OCI-LY7 (cell line): Measurements from ENCODE around the gene CCDC57. TPM values are rescaled to one million over a fixed set of nuclear protein-coding genes. Genes with fewer than 3 reads are reported as not detected.
"Not testable (repeated sequence)": the region's sequence is repeated elsewhere in the genome, so short reads cannot be mapped to it uniquely, and the experiment has no call there.

Source experiments
- BruUV-seq: library from RNA; stranded (reverse); fragments of 400-500 nt; replicated peaks from 2 replicates; lab custom pipeline; 2021; lab: Mats Ljungman, UMichigan
- CTCF ChIA-PET: fragments of 300-600 bp; sonication (Branson Sonifier 250); formaldehyde crosslinking; loops from one replicate; lab custom pipeline; 2022; ENCODE audit warnings: antibody characterized with exemption; ENCODE audit not compliant: unreplicated experiment; lab: Charles Lee
- POLR2A ChIA-PET: fragments of 300-600 bp; sonication (Branson Sonifier 250); formaldehyde crosslinking; loops from one replicate; lab custom pipeline; 2022; ENCODE audit warnings: antibody characterized with exemption; lab: Charles Lee
- DNase-seq: peaks from one replicate; pipeline ENCODE4 v3.0.0-alpha.2; 2015; ENCODE audit warnings: low spot score
- H2AFZ ChIP-seq: fragments of 200-600 bp; sonication (generic), shearing (Covaris generic); 2 replicates; pipeline ENCODE4 v1.6.1; 2014; ENCODE audit warnings: mild to moderate bottlenecking, antibody characterized with exemption, low read length, moderate library complexity
- H3K27ac ChIP-seq: fragments of 200-600 bp; sonication (generic); 2 replicates; pipeline ENCODE4 v1.5.1; 2014; ENCODE audit warnings: mixed run types, low read depth, mild to moderate bottlenecking, moderate library complexity, low read length, inconsistent platforms; ENCODE audit not compliant: poor library complexity, severe bottlenecking
- H3K36me3 ChIP-seq: fragments of 200-600 bp; sonication (generic); 2 replicates; pipeline ENCODE4 v1.6.1; 2014; ENCODE audit warnings: mild to moderate bottlenecking, antibody characterized with exemption, low read length, moderate library complexity, mixed read lengths; ENCODE audit not compliant: insufficient read depth
- H3K4me1 ChIP-seq: fragments of 200-600 bp; sonication (generic); 2 replicates; pipeline ENCODE4 v1.5.1; 2014; ENCODE audit warnings: mild to moderate bottlenecking, low read length; ENCODE audit not compliant: insufficient read depth, poor library complexity, severe bottlenecking
- H3K4me2 ChIP-seq: fragments of 200-600 bp; sonication (generic); 2 replicates; pipeline ENCODE4 v1.6.1; 2014; ENCODE audit warnings: mild to moderate bottlenecking, low read length
- H3K4me3 ChIP-seq: fragments of 200-600 bp; sonication (generic); 2 replicates; pipeline ENCODE4 v1.5.1; 2014; ENCODE audit warnings: mild to moderate bottlenecking, low read depth, low read length; ENCODE audit not compliant: poor library complexity, severe bottlenecking
- H3K79me2 ChIP-seq: fragments of 200-600 bp; sonication (generic); 2 replicates; pipeline ENCODE4 v1.6.1; 2016; ENCODE audit warnings: low read depth, mild to moderate bottlenecking, low read length, moderate library complexity, mixed read lengths; ENCODE audit not compliant: insufficient read depth
- H3K9me2 ChIP-seq: fragments of 200-600 bp; sonication (generic); 2 replicates; pipeline ENCODE4 v1.6.1; 2016; ENCODE audit warnings: mild to moderate bottlenecking, low read length, mixed read lengths; ENCODE audit not compliant: insufficient read depth
- H3K9me3 ChIP-seq: fragments of 200-600 bp; sonication (generic); 2 replicates; pipeline ENCODE4 v1.6.1; 2014; ENCODE audit warnings: mild to moderate bottlenecking, mixed run types, low read length, mixed read lengths
- H4K20me1 ChIP-seq: fragments of 200-600 bp; sonication (generic); 2 replicates; pipeline ENCODE4 v1.6.1; 2014; ENCODE audit warnings: mild to moderate bottlenecking, antibody characterized with exemption, low read length, moderate library complexity, mixed read lengths; ENCODE audit not compliant: insufficient read depth
- CTCF ChIP-seq: fragments of 200-600 bp; sonication (generic); conservative IDR thresholded peaks from 2 replicates; pipeline ENCODE4 v1.5.1; 2014; ENCODE audit warnings: mild to moderate bottlenecking, antibody characterized with exemption, low read length, moderate library complexity, mixed read lengths
- EZH2phosphoT487 ChIP-seq: fragments of 200-600 bp; sonication (generic); IDR thresholded peaks from 2 replicates; pipeline ENCODE4 v1.6.1; 2018; ENCODE audit warnings: low read depth, borderline replicate concordance, mild to moderate bottlenecking, mixed run types, antibody characterized with exemption, low read length, moderate library complexity, mixed read lengths
- intact Hi-C: fragments of 100-400 bp; cut with micrococcal nuclease; formaldehyde crosslinking; loops from one replicate; pipeline ENCODE4 v1.10.0; 2022; ENCODE audit not compliant: unreplicated experiment
- total RNA-seq, 2 experiments: library from RNA; depleted of rRNA in 1 of 2; stranded (reverse); fragments of >200 nt in 1 of 2; shearing (Covaris generic) in 1 of 2; gene quantifications; 2 replicates each; pipeline ENCODE4 v1.2.3, GENCODE V29; 2014 to 2022

CCDC57 gene
- total RNA-seq, 2 experiments from 2014 or later = 34.5 to 58.7 TPM

- no peaks in the 10 kb centered on the region for H3K4me1 ChIP-seq
- ChIA-PET CTCF (interaction anchor here (0.6 to 1.3 kb wide), 2 partner anchors 9 to 108 kb away, joined by 3 to 4 read pairs; partner anchors contain the start of gene DCXR), POLR2A (no interaction called here)
- no peak overlapping the region for H3K4me3 ChIP-seq
- TF ChIP-seq CTCF (no peak), EZH2phosphoT487 (no peak)
- intact Hi-C loops = no loop called here
- no peaks in the 10 kb centered on the region for H4K20me1 ChIP-seq
- H3K36me3 ChIP-seq = peaks cover 5% of the 10 kb centered on the region
- no peak overlapping the region for H3K27ac ChIP-seq
- H3K79me2 ChIP-seq = no peaks in the 10 kb centered on the region
- DNase-seq = no peak
- H3K9me3 ChIP-seq = no peaks in the 10 kb centered on the region
- no TSS peak for BruUV-seq
- no peaks in the 10 kb centered on the region for H3K9me2 ChIP-seq
- H3K4me2 ChIP-seq = no peak overlapping the region
- no peak overlapping the region for H2AFZ ChIP-seq
Observed at GRCh38 chr17:82145550-82146155, 67.0 kb downstream of the CCDC57 start.

- H4K20me1 ChIP-seq = no peaks in the 10 kb centered on the region
- no peaks in the 10 kb centered on the region for H3K4me1 ChIP-seq
- no peak overlapping the region for H3K4me2 ChIP-seq
- H3K79me2 ChIP-seq = no peaks in the 10 kb centered on the region
- ChIA-PET CTCF (no interaction called here), POLR2A (interaction anchor here (0.6 kb wide), 1 partner anchor 480 kb away, joined by 4 read pairs; no protein-coding TSS in a partner anchor)
- no peaks in the 10 kb centered on the region for H3K36me3 ChIP-seq
- DNase-seq = no peak
- no TSS peak for BruUV-seq
- no peak overlapping the region for H3K4me3 ChIP-seq
- intact Hi-C loops = no loop called here
- no peaks in the 10 kb centered on the region for H3K9me2 ChIP-seq
- no peaks in the 10 kb centered on the region for H3K9me3 ChIP-seq
- H3K27ac ChIP-seq = no peak overlapping the region
- no peak overlapping the region for H2AFZ ChIP-seq
- no peak for TF ChIP-seq CTCF
- TF ChIP-seq EZH2phosphoT487 = no peak
Observed at GRCh38 chr17:82143333-82143732, 69.3 kb downstream of the CCDC57 start.

DNA sequence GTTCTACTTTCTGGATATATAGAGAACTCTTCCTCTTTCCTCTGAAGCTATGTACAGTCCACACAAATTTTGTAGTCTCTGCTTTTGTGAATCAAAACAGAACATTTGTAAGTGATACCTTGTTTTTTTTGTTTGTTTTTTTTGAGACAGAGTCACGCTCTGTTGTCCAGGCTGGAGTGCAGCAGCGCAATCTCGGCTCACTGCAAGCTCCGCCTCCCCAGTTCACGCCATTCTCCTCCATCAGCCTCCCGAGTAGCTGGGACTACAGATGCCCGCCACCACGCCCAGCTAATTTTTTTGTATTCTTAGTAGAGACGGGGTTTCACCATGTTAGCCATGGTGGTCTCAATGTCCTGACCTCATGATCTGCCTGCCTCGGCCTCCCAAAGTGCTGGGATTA lies 72.7 kb downstream of the CCDC57 start:
- DNase-seq, BruUV-seq, H3K27ac ChIP-seq, intact Hi-C loops, H3K4me1 ChIP-seq, POLR2A ChIA-PET, H3K36me3 ChIP-seq, H4K20me1 ChIP-seq, H3K9me2 ChIP-seq, H3K9me3 ChIP-seq, CTCF ChIA-PET, H3K4me3 ChIP-seq, H2AFZ ChIP-seq, H3K4me2 ChIP-seq, H3K79me2 ChIP-seq: not testable (repeated sequence)
